SIG-M5 treated with dmso at 0.1 percent for 504 hours (cell line): ENCODE results near the gene NRP2.

Source experiments
- DNase-seq: peaks from one replicate; lab custom pipeline; 2025; ENCODE audit not compliant: unreplicated experiment; lab: John Stamatoyannopoulos, UW

The NRP2 gene

GRCh38 chr2:205686056-205686782 is 3.9 kb downstream of the NRP2 start:
- no peak for DNase-seq

DNA sequence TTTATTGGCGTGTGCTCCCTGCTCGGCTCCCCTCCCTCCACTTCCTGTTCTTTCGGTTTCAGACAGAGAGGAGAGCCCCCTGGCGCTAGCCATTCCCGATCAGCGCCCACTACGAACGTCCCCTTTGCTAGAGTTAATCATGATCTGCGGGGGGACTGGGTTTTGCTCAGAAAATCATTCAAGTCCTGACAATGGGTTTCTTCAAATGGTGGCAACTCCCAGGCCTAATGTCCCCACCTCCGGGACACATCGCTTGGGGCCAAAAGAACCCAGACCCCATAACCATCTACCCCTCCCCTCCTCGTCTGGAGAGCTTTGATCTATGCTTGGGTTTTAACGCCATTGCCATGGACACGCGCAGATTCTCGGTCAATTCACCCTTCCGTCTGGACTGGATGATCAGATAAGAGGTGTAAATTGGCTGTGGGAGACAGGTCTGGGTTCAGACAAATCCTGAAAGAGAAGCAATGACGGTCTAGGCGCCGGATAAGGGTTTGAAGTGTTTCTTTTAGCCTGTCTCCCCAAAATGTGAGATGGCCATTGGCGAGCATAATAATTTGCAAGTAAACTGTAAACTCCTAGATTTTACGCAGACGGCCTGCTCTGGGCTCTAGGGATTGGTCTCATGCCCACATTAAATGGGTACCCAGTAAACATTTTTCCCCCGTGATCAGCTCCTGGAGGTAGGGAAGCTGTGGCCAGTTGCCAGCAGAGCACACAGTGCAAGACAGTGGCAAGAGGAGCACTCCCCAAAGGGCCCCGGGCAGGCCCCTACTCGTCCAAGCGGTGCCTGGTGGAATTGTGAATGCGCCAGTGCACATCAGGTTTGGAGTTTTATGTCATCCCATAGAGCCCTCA is 4.7 kb downstream of the NRP2 start:
- DNase-seq, result no peak

- no peak for DNase-seq
These were observed 5.3 kb downstream of the NRP2 start for GRCh38 chr2:205687641-205687956.

GRCh38 chr2:205688417-205689200 is 6.3 kb downstream of the NRP2 start:
- no peak for DNase-seq

GRCh38 chr2:205689820-205690219 is 7.5 kb downstream of the NRP2 start:
- no peak for DNase-seq

- no peak for DNase-seq
These were observed 9.8 kb downstream of the NRP2 start for GRCh38 chr2:205692104-205692503.

- DNase-seq, result no peak
These were observed 12.0 kb downstream of the NRP2 start for GRCh38 chr2:205694256-205694655.

DNA sequence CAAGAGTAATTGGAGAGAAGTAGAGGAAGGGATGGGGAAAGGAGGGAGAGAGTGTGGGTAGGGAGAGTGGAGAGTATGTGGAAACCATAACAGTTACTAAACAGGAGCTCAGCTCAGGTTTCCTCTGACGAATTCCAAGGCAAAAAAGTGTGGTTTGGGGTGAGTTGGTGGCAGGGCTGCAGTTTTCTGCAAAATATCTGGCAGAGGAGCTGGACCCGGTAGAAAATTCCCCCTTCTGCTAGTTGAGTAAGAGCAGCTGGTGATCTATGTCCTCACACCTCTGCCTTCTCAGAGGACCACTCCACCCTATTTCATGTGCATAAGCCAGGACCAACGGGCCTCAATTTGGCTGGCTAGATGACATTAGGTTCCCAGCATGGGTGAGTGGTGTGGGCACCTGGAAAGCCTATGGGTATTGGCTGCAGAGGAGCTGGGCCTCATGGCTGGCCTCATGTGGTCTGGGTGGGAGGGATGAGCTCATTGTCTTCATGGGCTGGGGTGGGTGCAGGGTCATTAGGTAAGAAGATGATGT is 13.2 kb downstream of the NRP2 start:
- DNase-seq, result no peak

- DNase-seq, result no peak
These were observed 14.1 kb downstream of the NRP2 start for GRCh38 chr2:205696331-205696926.

DNA sequence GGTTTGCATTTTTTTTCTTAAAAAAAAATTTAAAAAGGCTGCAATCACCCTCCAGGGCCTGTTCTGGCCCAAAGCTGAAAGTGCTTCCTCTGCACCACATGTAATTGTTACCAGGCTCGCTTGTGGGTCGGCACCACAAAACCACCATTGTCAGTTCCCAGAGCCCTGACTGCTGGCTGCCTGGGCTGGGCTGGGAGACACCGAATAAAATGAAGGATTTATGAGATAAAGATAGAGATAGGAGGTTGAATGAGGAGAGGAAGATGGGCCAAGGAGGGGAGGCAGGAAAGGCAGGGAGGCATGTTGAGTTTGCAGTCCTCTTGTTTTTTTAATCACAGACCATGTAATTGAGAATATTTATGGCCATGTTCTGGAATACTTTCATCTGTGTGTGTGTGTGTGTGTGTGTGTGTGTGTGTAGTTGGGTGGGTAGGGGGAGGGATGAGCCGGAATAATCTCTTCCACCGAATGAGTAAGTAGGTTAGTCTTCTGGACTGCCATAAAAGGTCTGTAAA is 14.7 kb downstream of the NRP2 start:
- DNase-seq, result no peak

- no peak for DNase-seq
These were observed 16.3 kb downstream of the NRP2 start for GRCh38 chr2:205698286-205699268.

GRCh38 chr2:205699515-205700289 is 17.4 kb downstream of the NRP2 start:
- DNase-seq, result no peak

GRCh38 chr2:205700331-205701132 is 18.2 kb downstream of the NRP2 start:
- DNase-seq, result peak; percentile 20

GRCh38 chr2:205701509-205701908 is 19.2 kb downstream of the NRP2 start:
- DNase-seq, result no peak

GRCh38 chr2:205702576-205702975 is 20.3 kb downstream of the NRP2 start:
- DNase-seq, result no peak

DNA sequence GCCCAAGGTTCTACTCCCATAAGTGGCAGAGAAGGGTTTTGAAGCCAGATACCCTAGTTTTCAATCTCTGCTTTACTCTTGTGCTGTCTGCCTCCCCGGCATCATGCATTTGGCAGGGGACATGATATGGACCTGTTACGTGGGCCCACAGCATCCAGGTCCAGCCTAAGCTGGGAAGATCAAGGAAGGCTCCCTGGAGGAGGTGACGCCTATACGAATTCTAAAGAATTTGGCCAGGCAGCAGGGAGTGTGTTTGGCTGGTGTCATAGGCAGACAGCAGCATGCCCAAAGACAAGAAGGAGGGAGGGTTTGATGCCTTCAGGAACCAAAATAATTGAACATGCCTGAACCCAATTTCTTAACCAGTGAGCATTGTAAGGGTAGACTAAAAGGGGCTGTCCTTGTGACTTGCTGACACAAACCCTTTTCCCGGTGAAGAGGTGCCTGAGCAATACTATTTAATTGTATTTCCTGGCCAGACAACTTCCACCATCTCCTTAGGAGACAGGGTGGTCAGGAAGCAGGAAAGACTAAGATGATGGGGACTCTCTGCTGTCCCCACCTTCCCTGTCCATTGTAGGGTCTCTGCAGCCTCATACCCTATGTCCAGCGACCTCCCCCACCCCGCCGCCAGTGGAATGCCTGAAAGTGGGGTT is 21.3 kb downstream of the NRP2 start:
- no peak for DNase-seq

DNA sequence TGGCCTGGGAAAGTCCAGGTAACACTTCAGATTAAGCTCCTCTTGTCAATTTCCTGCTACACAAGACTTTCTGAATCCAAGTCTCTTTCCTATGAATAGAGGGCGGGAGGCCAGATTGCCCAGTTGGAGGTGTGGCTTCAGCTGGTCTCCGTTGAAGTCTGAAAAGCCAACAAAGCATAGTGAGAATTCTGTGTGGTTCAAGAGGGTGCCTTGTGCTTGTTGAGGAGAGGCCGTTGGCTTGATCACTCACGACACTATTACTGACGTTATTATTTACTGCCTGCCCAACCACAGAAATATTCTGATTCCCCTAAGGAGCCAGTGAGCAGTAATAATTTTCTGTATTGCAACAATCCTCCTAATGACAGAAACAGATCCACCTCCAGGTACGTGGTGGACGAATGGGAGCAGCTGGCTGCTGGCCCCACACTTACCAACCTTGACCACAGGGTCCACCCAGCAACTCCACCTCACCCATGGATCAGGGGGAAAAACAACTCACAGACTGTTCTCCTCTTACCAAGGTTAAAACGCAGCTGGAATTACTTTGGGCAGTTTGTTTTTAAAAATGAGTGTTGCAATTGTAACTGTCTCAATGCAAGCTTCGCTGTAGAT is 21.9 kb downstream of the NRP2 start:
- no peak for DNase-seq
